DND-41 (cell line): ENCODE data around the gene ARHGAP32.

Experiments used
- EZH2 ChIP-seq: IDR thresholded peaks from 3 replicates; pipeline ENCODE4 v1.6.1; 2012; ENCODE audit warnings: borderline replicate concordance, low read depth, mild to moderate bottlenecking, moderate library complexity, low read length, inconsistent platforms; ENCODE audit not compliant: severe bottlenecking
- TF ChIP-seq, protein P1 (sequence below): IDR thresholded peaks from 2 replicates; pipeline ENCODE4 v1.5.1; 2012; ENCODE audit warnings: borderline replicate concordance, low read length, moderate library complexity, mild to moderate bottlenecking; ENCODE audit not compliant: poor library complexity, severe bottlenecking; ENCODE audit errors: extremely low read depth

DNA sequence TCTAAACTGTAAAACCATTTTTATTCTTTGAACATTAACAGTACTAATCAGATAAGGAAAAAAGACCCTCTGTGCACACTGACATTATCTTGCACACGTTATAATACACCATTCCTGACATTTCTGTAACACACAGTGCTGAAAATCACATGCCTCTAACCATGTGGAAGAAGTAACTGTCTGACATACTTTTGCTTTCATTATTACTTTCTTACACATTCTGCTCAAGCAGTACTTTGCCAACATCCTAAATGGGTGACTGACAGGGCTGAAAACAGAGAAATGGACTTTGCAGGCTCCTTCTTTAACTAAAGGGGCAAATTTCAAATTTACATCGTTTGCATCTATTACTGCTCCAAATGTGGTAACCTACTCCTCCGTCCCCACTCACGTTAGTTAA, 226.6 kb downstream of the ARHGAP32 start:
- TF ChIP-seq, protein P1, sequence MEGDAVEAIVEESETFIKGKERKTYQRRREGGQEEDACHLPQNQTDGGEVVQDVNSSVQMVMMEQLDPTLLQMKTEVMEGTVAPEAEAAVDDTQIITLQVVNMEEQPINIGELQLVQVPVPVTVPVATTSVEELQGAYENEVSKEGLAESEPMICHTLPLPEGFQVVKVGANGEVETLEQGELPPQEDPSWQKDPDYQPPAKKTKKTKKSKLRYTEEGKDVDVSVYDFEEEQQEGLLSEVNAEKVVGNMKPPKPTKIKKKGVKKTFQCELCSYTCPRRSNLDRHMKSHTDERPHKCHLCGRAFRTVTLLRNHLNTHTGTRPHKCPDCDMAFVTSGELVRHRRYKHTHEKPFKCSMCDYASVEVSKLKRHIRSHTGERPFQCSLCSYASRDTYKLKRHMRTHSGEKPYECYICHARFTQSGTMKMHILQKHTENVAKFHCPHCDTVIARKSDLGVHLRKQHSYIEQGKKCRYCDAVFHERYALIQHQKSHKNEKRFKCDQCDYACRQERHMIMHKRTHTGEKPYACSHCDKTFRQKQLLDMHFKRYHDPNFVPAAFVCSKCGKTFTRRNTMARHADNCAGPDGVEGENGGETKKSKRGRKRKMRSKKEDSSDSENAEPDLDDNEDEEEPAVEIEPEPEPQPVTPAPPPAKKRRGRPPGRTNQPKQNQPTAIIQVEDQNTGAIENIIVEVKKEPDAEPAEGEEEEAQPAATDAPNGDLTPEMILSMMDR, result no peak
- TF ChIP-seq EZH2, result no peak
